ENCODE measurements around the gene GRK3. TPM values are rescaled to one million over a fixed set of nuclear protein-coding genes. Genes with fewer than 3 reads are reported as not detected.

GRK3 gene
- total and polyA plus RNA-seq, 10 of the 15 experiments (the other 5 are each of a cell fraction or from before 2014, with no cell fraction given): 3.1 to 35.1 (median 14.7) TPM

- POLR2A ChIA-PET: interaction anchor here (0.8 to 1.5 kb wide), 6 partner anchors 22 to 56 kb away, joined by 3 to 10 read pairs (median 4); no protein-coding TSS in a partner anchor
- intact Hi-C loops (cut with micrococcal nuclease; ENCODE audit: unreplicated experiment): loop anchor here (1.0 kb wide), 1 partner anchor 52 kb away; no protein-coding TSS in a partner anchor
Observed at GRCh38 chr22:25623851-25624250, 59.4 kb downstream of the GRK3 start.

GRCh38 chr22:25624476-25624875, 60.0 kb downstream of the GRK3 start:
- no peak for ATAC-seq
- in situ Hi-C loops (cut with MboI) (no loop called here), intact Hi-C loops (cut with micrococcal nuclease; ENCODE audit: unreplicated experiment) (no loop called here)
- Histone ChIP-seq H3K4me2 (ENCODE audit: control insufficient read depth, insufficient read depth) (no peak overlapping the region), H3K36me3 (ENCODE audit: control insufficient read depth in 2 of 2, insufficient read depth in 2 of 2, low read length in 1 of 2) (no peaks in the 10 kb centered on the region), H3K27me3 (replicated peaks in 1 of 2; ENCODE audit: control insufficient read depth in 2 of 2, insufficient read depth in 2 of 2, low read length in 1 of 2) (no peaks in the 10 kb centered on the region), H3K9me3 (replicated peaks; ENCODE audit: control insufficient read depth, insufficient read depth, low read length) (no peaks in the 10 kb centered on the region), H3K27ac (ENCODE audit: control insufficient read depth, insufficient read depth) (no peak overlapping the region), H3K4me3 (no peak overlapping the region), H2AFZ (ENCODE audit: control insufficient read depth, low read depth, low read length) (no peak overlapping the region), H3K9ac (ENCODE audit: control insufficient read depth, insufficient read depth, low read length) (no peak overlapping the region), H3K79me2 (ENCODE audit: control insufficient read depth, insufficient read depth, low read length) (peaks cover 18% of the 10 kb centered on the region), H4K20me1 (ENCODE audit: control insufficient read depth, insufficient read depth) (no peaks in the 10 kb centered on the region), H3K4me1 (ENCODE audit: control insufficient read depth, insufficient read depth, low read length) (peaks cover 54% of the 10 kb centered on the region)
- ChIA-PET SMC1A (ENCODE audit: uncharacterized antibody, unreplicated experiment) (interaction anchor here (0.7 to 7.8 kb wide), 13 partner anchors 12 to 210 kb away, joined by 3 to 61 read pairs (median 5); no protein-coding TSS in a partner anchor), RAD21 (ENCODE audit: unreplicated experiment) (interaction anchor here (0.6 to 4.2 kb wide), 6 partner anchors 19 to 164 kb away, joined by 3 to 32 read pairs (median 4); no protein-coding TSS in a partner anchor), POLR2A (interaction anchor here (1.1 kb wide), 1 partner anchor 49 kb away, joined by 3 read pairs; no protein-coding TSS in a partner anchor), CTCF (interaction anchor here (1.0 to 2.4 kb wide), 3 partner anchors 51 to 224 kb away, joined by 3 to 8 read pairs (median 6); no protein-coding TSS in a partner anchor)
- FAIRE-seq: no peak
- TF ChIP-seq RUNX3 (IDR thresholded peaks at IDR 0.05; ENCODE audit: low read length) (no peak), ZNF384 (IDR thresholded peaks at IDR 0.05; ENCODE audit: borderline replicate concordance, low read depth, low read length) (no peak), PBX3 (IDR thresholded peaks at IDR 0.05; ENCODE audit: insufficient replicate concordance, low read depth, low read length) (no peak), ETV6 (conservative IDR thresholded peaks at IDR 0.05 in 1 of 2, IDR thresholded peaks at IDR 0.05 in 1 of 2; ENCODE audit: borderline replicate concordance in 1 of 2, low read depth in 1 of 2) (no peak), CREB1 (IDR thresholded peaks at IDR 0.05; ENCODE audit: low read depth) (no peak)
- WGBS (ENCODE audit: insufficient coverage, insufficient replicate concordance, low lambda C conversion rate, missing lambda C conversion rate): 87% methylated on average over 6 of the region's 6 CpGs
- DNase-seq (ENCODE audit: low read depth, low spot score): no peak
- BruUV-seq (replicated peaks): no TSS peak

More at GRCh38 chr22:25623851-25624250, 59.4 kb downstream of the GRK3 start:
- H3K36me3 ChIP-seq (ENCODE audit: control insufficient read depth in 2 of 2, insufficient read depth in 2 of 2, low read length in 1 of 2): no peaks in the 10 kb centered on the region
- ChIA-PET CTCF (interaction anchor here (1.3 to 2.4 kb wide), 5 partner anchors 18 to 103 kb away, joined by 3 to 8 read pairs (median 7); no protein-coding TSS in a partner anchor), SMC1A (ENCODE audit: uncharacterized antibody, unreplicated experiment) (interaction anchor here (0.6 to 7.8 kb wide), 16 partner anchors 12 to 129 kb away, joined by 3 to 61 read pairs (median 4); no protein-coding TSS in a partner anchor), RAD21 (ENCODE audit: unreplicated experiment) (interaction anchor here (1.1 to 4.2 kb wide), 8 partner anchors 11 to 163 kb away, joined by 3 to 32 read pairs (median 6); no protein-coding TSS in a partner anchor)
- DNase-seq (ENCODE audit: low read depth, low spot score): no peak
- ATAC-seq: no peak
- H4K20me1 ChIP-seq (ENCODE audit: control insufficient read depth, insufficient read depth): no peaks in the 10 kb centered on the region
- H3K79me2 ChIP-seq (ENCODE audit: control insufficient read depth, insufficient read depth, low read length): peaks cover 21% of the 10 kb centered on the region
- no peak for FAIRE-seq
- H2AFZ ChIP-seq (ENCODE audit: control insufficient read depth, low read depth, low read length): no peak overlapping the region
- no peak overlapping the region for H3K9ac ChIP-seq (ENCODE audit: control insufficient read depth, insufficient read depth, low read length)
- no TSS peak for BruUV-seq (replicated peaks)
- TF ChIP-seq POU2F2 (IDR thresholded peaks at IDR 0.05; ENCODE audit: borderline replicate concordance, low read depth, low read length) (0 out of 3 replicates have a peak, but pooled peaks have one; percentile 1), E2F4 (IDR thresholded peaks at IDR 0.05; ENCODE audit: low read depth, low read length) (no peak)
- in situ Hi-C loops (cut with MboI): no loop called here
- H3K4me2 ChIP-seq (ENCODE audit: control insufficient read depth, insufficient read depth): no peak overlapping the region
- H3K4me3 ChIP-seq: no peak overlapping the region
- H3K27ac ChIP-seq (ENCODE audit: control insufficient read depth, insufficient read depth): no peak overlapping the region
- WGBS (ENCODE audit: insufficient coverage, insufficient replicate concordance, low lambda C conversion rate, missing lambda C conversion rate): 91% methylated on average over 7 of the region's 7 CpGs
- H3K27me3 ChIP-seq (replicated peaks in 1 of 2; ENCODE audit: control insufficient read depth in 2 of 2, insufficient read depth in 2 of 2, low read length in 1 of 2): no peaks in the 10 kb centered on the region
- peaks cover 54% of the 10 kb centered on the region for H3K4me1 ChIP-seq (ENCODE audit: control insufficient read depth, insufficient read depth, low read length)
- no peaks in the 10 kb centered on the region for H3K9me3 ChIP-seq (replicated peaks; ENCODE audit: control insufficient read depth, insufficient read depth, low read length)

Data from GM12878 (cell line).